ENCODE measurements around the gene SLC9B2. TPM values are rescaled to one million over a fixed set of nuclear protein-coding genes. Genes with fewer than 3 reads are reported as not detected.

SLC9B2 gene
- total RNA-seq, 4 donors from 2014 or later = 12.9 to 34.0 (median 19.0) TPM

DNA sequence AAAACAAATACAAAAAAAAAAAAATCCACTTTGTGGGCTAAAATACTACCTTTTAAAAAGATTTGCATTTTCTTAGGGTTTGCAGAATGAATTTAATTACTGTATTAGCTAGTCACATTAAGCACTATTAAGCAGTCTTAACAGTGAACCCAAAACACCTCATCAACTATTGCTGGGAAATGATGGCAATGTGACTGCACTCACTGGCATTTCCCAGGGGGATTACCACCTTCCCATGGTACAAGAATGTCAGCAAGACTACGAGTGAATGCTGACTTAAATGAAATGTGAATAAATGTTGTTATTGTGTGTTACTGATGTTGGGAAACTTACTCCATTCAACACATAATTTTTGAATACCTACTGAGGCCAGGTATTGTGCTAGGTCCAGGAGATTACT lies 10.0 kb upstream of the SLC9B2 start:
- no peaks in the 10 kb centered on the region for H3K9me3 ChIP-seq
- WGBS = 68% methylated on average over 1 of the region's 1 CpG
- DNase-seq (ENCODE audit: extremely low spot score) = no peak
- no peaks in the 10 kb centered on the region for H3K27me3 ChIP-seq
- peaks cover 45 to 96% (median 75%) of the 10 kb centered on the region in 4 donors for H3K36me3 ChIP-seq
- peaks cover 0 to 2% (median 0%) of the 10 kb centered on the region in 4 donors for H3K4me1 ChIP-seq
- intact Hi-C loops (cut with DNase I) = no loop called here
- TF ChIP-seq POLR2A (IDR thresholded peaks at IDR 0.05; ENCODE audit: low read depth) = no peak
- no peak for TF ChIP-seq EP300 (IDR thresholded peaks at IDR 0.05)
- TF ChIP-seq, protein P1, sequence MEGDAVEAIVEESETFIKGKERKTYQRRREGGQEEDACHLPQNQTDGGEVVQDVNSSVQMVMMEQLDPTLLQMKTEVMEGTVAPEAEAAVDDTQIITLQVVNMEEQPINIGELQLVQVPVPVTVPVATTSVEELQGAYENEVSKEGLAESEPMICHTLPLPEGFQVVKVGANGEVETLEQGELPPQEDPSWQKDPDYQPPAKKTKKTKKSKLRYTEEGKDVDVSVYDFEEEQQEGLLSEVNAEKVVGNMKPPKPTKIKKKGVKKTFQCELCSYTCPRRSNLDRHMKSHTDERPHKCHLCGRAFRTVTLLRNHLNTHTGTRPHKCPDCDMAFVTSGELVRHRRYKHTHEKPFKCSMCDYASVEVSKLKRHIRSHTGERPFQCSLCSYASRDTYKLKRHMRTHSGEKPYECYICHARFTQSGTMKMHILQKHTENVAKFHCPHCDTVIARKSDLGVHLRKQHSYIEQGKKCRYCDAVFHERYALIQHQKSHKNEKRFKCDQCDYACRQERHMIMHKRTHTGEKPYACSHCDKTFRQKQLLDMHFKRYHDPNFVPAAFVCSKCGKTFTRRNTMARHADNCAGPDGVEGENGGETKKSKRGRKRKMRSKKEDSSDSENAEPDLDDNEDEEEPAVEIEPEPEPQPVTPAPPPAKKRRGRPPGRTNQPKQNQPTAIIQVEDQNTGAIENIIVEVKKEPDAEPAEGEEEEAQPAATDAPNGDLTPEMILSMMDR (IDR thresholded peaks at IDR 0.05) = no peak
- no peak for TF ChIP-seq POLR2AphosphoS5 (IDR thresholded peaks at IDR 0.05)
- no peak overlapping the region for H3K27ac ChIP-seq (replicated peaks in 1 of 4)
- H3K4me3 ChIP-seq = no peak overlapping the region

GRCh38 chr4:103085555-103086196 lies 9.1 kb upstream of the SLC9B2 start:
- H3K27me3 ChIP-seq = no peaks in the 10 kb centered on the region
- H3K36me3 ChIP-seq = peaks cover 47 to 96% (median 78%) of the 10 kb centered on the region in 4 donors
- intact Hi-C loops (cut with DNase I) = no loop called here
- DNase-seq (ENCODE audit: extremely low spot score) = no peak
- no peak overlapping the region for H3K27ac ChIP-seq (replicated peaks in 1 of 4)
- 96% methylated on average over 2 of the region's 2 CpGs for WGBS
- TF ChIP-seq POLR2A (IDR thresholded peaks at IDR 0.05; ENCODE audit: low read depth) (no peak), POLR2AphosphoS5 (IDR thresholded peaks at IDR 0.05) (no peak), EP300 (IDR thresholded peaks at IDR 0.05) (no peak)
- TF ChIP-seq, protein P1 (IDR thresholded peaks at IDR 0.05) = no peak
- no peaks in the 10 kb centered on the region for H3K4me1 ChIP-seq
- H3K9me3 ChIP-seq = no peaks in the 10 kb centered on the region
- no peak overlapping the region for H3K4me3 ChIP-seq

DNA sequence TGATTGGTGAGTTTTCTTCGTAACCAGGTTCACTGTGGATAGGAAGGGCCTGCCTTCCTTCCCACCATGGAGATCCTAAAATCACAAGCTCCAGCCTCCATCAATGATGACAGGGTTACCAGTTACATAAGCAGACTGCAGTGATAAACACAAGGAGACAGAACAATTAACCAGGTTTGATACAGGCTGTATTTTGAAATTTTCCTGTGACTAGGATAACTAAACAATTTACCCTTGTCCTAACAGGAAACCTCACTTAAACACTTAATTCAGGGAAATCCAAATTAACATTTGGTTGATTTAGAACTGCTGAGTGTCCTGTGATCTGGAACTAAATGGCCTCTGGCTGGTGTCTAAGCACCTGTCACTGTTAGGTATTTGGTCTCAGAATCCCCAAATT lies 3.1 kb upstream of the SLC9B2 start:
- Histone ChIP-seq H3K27ac (replicated peaks in 1 of 4) (no peak overlapping the region), H3K4me1 (peaks cover 18 to 21% (median 19%) of the 10 kb centered on the region in 4 donors), H3K4me3 (no peak overlapping the region), H3K9me3 (no peaks in the 10 kb centered on the region), H3K27me3 (no peaks in the 10 kb centered on the region), H3K36me3 (peaks cover 15 to 53% (median 27%) of the 10 kb centered on the region in 4 donors)
- no peak for DNase-seq (ENCODE audit: extremely low spot score)
- 96% methylated on average over 1 of the region's 1 CpG for whole genome bisulfite sequencing
- no peak for TF ChIP-seq POLR2A (IDR thresholded peaks at IDR 0.05; ENCODE audit: low read depth)
- TF ChIP-seq POLR2AphosphoS5 (IDR thresholded peaks at IDR 0.05) = no peak
- TF ChIP-seq EP300 (IDR thresholded peaks at IDR 0.05) = no peak
- TF ChIP-seq, protein P1 (IDR thresholded peaks at IDR 0.05) = no peak
- intact Hi-C loops (cut with DNase I) = no loop called here

DNA sequence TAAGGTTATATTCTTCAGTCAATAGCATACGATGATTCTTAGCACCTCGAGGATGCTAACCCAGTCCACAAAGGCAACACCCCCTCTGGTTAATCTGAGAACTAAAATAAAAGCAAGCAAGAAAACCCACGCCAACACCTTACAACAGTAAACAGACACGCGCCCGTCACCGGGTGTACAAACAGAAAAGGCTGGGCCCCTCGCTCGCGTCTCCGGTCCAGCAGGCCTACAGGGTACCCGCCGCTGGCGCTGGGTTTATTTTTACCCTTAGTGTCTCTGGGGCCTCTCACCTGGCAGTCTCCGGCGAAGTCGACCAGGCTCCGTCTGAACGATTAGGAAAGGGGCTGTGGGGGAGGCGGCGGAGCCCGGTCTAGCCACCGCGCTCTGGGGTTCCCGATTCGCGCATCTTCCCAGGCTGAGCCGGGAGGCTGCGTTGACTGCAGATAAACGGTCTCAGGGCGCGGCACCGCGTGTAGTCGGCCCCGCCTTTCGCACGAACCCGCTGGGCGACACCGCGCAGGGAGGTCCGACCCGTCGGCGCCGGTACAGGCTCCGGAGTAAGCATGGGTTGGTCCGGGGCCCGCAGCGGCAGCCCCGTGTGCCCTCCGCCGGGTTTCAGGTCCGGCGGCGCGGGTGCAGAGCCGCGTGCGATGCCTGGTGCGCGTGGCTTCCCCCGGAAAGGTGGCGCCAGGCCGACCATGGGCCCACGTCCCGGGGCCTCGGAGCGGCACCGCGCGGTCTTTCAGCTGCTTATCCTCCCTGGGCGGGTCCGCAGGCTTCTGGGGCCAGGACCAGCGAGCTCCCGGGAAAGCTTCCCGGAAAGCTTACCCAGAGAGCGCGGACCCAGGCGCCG lies 441 bp downstream of the SLC9B2 start:
- Histone ChIP-seq H3K27me3 (no peaks in the 10 kb centered on the region), H3K27ac (replicated peaks in 1 of 4) (peak overlapping the region; percentile 89 to 97 (median 93)), H3K4me3 (peak overlapping the region; percentile 65 to 82 (median 73)), H3K9me3 (no peaks in the 10 kb centered on the region), H3K36me3 (peaks cover 4 to 22% (median 6%) of the 10 kb centered on the region in 4 donors), H3K4me1 (peaks cover 20 to 26% (median 23%) of the 10 kb centered on the region in 4 donors)
- intact Hi-C loops (cut with DNase I) = no loop called here
- TF ChIP-seq POLR2AphosphoS5 (IDR thresholded peaks at IDR 0.05) (peak; percentile 49 to 63), EP300 (IDR thresholded peaks at IDR 0.05) (no peak), POLR2A (IDR thresholded peaks at IDR 0.05; ENCODE audit: low read depth) (no peak)
- TF ChIP-seq, protein P1 (IDR thresholded peaks at IDR 0.05) = no peak
- peak; percentile 94 for DNase-seq (ENCODE audit: extremely low spot score)
- 1% methylated on average over 16 of the region's 82 CpGs for WGBS
